DMS53 treated with DMSO at 0.1 percent for 48 hours (cell line): ENCODE data around the gene CHRNE.

Source experiments
- DNase-seq: peaks from one replicate; lab custom pipeline; 2025; ENCODE audit not compliant: unreplicated experiment; lab: John Stamatoyannopoulos, UW

The CHRNE gene

DNA sequence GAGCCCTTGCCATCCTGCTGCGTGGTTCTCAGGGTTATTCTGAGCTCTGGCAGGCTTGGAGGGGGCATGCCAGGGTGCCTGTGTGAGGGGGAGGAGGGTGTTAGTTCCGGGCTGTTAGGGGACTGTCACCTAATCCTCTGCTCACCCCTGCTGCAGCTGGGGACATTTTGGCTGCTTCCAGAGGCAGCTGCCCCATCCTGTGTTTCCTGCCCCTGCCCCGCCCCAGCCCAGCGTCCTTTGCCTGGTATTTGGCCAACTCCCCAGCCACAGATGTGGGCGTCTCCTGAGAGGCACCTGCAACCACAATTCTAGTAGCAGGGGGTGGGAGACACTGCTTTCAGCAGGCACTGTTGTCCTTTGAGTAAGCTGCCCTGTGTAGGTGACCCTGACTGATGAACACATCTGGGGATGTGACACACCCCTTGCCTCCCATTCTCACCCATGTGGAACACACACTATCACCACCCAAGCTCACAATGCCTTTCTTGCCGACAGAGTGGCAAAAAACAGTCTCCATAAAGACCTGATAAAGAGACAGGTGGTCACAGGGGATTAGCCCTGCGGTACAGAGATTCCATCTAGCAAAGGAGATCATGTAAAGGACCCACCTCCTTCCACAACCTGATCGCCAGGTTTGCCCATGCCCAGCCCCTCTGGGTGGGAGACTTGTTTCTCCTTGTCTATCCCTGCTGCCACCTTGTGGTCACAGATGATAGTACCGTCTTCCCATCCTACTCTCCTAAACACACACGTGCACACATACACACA, at the start of gene CHRNE:
CHRNE (minus strand) TSS at position 48 of the 768 bp plus-strand sequence; CDS start at position 13, 35 bp downstream.
- peak; percentile 50 for DNase-seq

DNA sequence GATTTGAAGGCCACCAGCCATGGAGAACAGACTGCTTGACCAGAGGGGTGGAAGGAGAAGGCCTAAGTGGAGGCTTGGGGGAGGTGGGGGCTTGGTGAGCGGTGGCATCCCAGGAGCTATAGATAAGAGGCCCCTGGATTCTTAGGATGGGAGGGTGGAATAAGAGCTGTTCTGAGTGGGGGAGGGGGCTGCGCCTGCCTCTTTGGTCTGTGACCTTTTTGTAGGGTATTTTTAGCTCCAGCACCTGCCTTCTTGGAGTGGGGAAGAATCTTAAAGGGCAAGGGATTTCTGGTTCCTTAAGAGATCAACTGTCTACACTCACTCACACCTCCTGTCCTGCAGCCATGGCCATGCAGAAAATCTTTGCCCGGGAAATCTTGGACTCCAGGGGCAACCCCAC, 48.6 kb upstream of the CHRNE start:
- DNase-seq: no peak

DNA sequence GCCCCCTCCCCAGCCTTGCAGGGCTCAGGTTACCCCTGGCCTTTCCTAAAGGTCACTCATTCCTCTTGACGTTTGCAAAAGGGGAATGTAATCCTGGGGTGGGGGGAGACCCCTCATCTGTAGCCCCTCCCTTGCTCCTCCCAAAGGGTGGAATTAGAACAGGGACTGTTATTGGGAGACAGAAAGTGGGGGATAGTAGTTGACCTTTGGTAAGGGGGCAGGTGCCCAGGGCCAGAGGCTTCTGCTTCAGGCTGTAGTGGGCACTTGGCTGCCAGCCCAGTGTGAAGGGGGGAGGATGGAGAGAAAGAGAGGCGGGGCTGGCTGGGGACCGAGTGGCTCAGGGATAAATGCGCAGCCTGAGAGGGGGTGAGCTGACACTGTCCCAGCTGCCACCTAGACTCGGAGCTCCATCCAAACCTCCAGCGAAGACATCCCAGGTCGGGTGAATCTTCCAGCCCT, 47.9 kb upstream of the CHRNE start, which contains the start of gene ENO3:
ENO3 (plus strand) TSS at position 374 of the 459 bp plus-strand sequence. CDS start 711 bp downstream, outside the sequence.
- no peak for DNase-seq

DNA sequence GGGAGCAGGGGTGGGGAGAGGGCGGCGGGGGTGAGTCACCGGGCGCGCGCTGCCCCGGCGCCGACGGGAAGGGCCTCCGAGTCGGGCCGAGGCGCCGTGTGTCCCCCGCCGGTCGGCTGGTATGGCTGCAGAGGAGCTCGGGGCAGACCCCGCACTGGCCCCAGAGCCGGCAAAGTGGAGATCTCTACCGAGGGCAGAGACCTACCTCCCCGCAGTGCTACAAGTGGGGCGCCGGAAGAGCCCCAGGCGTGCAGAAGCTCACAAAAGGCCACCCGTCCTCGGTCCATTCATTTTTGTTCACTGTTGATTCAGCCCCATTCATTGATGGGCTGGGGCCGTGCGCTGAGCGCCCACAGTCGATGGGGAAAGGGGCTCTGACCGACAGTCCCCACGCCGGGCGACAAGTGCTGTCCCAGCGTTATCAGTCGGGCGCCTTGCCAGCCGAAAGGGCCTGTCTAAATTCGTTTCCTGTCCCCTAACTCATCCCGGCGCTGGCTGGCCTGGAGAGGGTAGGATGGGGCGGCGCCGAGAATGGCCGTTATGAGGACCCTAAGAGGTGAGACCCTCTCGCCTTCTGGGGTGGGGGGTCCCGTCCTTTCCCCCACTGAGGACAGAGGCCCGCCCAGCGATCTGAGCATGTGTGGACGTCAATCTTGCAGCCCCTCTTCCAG, 47.3 kb upstream of the CHRNE start:
- peak; percentile 45 for DNase-seq

DNA sequence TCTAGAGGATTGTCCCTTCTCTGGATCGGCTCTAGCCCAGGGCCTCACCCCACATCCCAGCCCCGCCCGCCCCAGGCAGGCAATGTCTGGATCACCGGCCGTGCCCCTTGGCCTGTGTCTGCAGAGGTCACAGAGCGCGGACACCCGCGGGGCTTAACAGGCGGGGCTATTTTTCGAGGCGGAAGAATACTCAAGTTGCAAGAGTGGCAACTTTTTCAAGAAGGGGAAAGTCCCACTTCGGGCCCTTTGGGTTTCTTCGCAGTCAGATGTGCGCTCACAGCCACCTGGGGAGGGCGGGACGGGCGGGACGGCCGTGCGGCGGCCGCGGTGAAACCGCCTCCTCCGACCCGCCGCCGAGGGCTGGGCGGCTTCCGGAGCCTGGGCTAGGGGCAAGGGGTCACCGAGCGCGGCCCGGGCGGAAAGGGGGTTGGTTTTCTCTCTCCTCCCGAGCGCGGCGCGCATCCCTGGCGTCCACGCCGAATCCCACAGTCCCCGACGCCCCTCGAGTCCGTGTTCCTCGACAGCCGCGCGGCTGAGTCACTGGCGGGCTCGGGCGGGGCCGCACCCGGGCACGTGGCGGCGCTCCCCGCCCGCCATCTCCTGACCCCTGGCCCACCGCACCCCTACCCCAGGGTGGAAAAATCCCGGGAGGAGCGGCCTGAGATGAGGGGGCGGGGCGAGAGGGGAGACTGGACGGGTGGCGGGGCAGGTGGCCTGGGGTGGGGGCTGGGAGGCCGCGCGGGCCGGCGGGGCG, 46.6 kb upstream of the CHRNE start:
- peak; percentile 45 for DNase-seq

DNA sequence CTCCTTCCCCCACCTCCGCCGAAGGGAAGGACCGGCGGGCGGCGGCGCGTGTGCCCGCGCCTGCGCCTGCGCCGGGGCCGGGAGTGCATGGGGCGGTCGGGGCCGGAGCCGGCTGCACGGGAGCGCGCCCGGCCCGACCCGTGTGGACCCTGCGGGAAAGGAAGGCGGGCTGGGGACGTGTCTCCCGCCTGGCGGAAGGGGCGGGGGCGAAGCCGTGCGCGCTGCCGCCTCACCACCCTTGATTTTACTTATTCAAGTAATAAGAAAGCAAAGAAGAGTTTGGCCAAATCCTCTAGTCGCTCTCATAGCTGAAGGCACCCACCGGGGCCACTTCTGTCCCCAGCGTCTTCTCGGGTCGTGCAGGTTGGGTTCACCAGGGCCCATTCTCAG, 46.0 kb upstream of the CHRNE start:
- DNase-seq: peak; percentile 79

DNA sequence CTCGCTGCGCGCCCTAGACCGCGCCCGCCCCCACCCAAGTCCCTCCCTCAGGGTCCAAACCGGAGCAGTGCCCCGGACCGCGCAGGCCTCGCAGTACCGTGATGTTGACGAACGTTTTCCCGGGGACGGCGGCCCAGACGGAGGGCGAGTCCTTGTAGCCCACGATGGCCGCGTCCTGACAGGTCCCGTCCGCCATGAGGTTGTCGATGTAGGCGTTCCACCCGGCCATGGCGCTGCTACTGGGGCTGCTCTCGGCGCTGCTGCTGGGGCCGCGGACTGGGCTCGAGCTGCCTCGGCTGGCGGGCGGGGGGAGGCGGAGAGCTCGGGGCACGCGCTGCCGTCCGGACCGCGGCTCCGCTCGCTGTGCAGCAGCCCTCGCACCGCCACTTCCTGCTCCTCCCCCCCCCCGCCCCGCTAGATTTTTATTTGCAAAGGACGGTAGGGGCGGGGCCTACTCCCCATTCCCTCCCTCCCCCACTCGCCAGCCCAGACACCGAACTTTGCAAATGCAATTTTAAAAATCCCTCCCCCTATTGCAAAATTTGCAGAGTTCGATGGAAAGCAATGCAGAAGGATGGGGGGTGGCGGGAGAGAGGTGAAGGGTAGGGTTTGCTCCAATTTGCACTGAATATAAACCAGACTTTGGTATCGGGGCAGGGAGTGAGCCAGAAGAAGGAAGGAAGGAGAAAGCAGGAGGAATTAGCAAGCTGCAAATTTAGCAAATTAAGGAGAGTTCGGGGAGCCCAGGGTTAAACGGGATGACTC, 45.5 kb upstream of the CHRNE start, which contains the start of gene PFN1:
PFN1 (minus strand) TSS at position 365 of the 765 bp plus-strand sequence; CDS start at position 229, 136 bp downstream.
- peak; percentile 70 for DNase-seq

DNA sequence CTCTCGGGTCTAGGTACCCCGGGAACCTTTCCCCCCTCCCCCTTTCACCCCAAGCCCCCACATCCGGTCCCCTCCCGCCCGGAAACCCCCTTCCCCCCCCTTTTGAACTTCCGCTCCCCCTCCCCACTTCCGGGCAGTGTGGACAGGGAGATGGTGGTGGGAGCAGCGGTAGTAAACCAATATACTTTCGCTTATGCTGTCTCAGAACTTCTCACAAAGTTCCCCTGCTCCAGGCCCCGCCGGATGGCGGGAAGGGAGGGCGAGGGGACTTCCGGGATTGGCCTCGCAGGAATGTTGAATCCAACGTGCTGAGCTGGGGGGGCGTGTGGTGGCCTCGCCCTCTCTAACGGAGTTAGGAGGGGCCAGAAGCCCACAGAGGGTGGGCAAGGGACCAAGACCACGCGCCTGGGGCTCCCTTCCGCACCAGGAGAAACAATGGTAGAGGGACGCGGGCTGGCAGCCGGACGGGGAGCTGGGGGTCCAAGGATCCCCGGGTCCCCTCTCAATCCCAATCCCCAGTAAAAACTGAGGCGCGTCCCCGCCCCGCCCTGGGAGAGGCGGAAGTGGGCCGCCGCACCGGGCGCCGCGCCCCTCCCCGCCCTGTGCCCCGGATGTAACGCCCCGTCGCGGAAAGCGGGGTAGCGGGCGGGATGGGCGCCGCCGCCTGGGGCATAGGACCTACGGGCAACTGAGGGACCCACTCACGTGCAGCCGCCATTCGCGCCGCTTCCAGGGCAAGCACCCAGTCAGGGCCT, 44.7 kb upstream of the CHRNE start:
- no peak for DNase-seq

DNA sequence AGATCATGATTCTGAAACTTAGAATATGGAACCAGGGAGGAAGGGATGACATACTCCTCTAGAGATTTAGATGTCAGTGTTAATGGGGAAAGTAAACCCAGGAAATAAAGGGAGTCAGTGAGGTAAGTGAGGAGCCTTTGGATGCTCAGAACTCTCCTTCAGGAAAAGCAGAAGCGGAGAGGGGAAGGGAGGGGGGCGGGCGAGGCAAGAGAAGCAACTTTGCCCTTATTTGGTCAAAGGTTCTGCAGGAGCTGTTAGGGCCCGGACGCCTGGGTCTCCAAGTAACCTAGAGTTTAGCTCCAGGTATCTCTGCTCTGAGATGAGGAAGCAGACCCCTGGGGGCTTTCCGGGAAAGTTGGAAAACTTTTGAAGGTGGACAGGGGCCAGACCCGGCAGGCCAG, 44.1 kb upstream of the CHRNE start:
- no peak for DNase-seq

DNA sequence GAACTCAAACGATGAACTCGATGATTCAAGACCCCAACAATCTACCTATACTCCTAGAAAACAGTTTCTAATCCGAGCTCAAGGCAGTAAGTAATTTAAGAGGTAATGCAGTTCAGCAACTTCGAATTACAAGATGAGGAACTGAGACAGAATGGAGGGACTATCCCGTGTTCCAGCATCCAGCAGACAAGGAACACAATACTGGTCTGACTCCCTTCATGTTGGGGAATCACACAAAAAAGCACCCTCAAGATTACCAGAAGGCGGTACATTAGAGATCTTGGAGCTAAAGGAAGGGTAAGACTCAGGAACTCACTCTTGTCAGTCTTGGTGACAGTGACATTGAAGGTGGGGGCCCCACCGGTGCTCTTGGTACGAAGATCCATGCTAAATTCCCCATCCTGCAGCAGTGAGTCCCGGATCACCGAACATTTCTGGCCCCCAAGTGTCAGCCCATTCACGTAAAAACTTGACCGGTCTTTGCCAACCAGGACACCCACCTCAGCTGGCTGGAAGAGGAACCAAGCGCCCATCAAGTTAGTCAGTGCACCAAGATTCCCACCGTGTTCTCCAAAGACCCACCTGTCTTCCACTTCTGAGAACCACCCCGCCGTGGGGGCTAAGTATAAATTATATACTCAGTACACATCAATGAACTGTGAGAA, 43.5 kb upstream of the CHRNE start:
- DNase-seq: no peak

DNA sequence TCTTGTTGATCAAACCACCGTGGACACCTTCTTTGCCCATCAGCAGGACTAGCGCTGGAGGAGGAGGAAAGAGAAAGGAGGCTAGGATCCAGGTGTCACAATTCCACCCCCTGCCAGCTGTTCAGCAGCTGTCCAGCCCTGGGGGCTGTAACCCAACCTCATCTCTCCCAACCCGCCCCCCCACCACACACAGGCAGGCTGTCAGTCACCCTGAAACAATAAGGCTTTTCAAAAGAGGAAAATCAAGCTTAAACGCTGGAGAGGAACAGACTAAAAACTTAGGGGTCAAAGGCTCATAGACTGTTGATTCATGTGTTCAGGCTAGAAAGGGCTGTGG, 43.0 kb upstream of the CHRNE start:
- no peak for DNase-seq

DNA sequence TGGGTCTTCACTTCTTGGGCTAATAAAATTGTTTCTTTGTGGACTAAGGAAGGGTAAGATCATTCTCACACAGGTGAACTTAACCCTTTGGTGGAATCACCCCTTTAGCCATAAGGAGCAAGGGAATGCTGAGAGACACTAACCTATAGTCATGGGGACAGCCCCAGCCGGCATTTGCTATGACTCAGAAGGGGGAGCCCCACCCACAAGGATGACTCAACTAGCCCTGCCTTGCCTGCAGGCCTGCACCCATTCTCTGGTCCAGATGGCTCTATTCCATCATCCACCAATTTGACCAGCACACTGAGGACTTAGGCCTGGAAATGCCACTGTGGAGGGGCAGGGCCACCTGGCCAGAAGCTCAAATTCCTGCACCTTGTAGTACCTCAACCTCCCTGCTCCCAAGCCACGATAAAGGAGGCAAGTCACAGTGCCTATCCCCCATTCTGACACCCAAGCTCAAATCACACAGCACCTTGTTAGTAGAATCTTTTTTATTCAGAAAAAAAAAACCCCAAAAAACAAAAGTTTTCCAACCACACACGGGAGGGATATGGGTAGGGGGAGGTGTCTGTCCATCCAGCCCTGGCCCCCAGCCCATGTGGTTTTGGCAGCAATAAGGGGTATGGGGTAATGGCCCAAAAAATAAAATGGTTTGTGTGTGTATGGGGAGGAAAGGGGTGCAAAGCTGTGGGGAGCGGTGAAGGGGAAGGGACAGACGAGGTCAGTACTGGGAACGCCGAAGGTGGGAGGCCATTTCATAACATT, 42.5 kb upstream of the CHRNE start:
- DNase-seq: peak; percentile 69

DNA sequence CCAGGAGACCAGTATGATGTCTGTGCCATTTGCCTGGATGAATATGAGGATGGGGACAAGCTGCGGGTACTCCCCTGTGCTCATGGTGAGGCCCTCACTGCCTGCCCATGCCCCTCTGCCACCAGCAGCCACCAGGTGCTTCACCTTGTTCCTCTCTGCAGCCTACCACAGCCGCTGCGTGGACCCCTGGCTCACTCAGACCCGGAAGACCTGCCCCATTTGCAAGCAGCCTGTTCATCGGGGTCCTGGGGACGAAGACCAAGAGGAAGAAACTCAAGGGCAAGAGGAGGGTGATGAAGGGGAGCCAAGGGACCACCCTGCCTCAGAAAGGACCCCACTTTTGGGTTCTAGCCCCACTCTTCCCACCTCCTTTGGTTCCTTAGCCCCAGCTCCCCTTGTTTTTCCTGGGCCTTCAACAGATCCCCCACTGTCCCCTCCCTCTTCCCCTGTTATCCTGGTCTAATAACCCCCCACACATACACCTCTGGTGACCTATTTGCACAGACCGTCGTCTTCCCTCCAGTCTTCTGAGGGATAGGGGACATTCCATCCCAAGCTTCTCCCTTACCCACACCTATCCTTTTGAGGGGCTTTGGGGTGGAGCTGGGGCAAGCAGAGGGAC, 41.8 kb upstream of the CHRNE start:
- no peak for DNase-seq

DNA sequence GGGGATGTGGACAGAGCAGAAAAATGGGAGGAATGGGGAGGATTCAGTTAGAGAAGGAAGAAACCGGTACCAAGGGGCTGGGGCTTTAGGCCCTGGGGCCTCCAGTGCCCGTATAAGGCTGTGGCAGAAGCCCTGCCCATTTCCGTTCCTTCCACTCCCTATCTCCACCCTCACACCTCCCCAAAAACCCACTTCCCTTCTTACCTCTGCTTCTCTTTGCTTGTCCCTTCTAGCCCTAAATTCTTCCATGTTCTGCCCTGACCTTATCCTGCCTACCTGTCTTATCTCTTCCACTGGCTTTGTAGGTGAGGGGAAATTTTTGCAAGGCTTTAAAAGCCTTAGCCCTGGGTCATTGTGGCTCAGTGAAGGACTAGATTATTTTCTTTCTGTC, 41.3 kb upstream of the CHRNE start:
- no peak for DNase-seq

DNA sequence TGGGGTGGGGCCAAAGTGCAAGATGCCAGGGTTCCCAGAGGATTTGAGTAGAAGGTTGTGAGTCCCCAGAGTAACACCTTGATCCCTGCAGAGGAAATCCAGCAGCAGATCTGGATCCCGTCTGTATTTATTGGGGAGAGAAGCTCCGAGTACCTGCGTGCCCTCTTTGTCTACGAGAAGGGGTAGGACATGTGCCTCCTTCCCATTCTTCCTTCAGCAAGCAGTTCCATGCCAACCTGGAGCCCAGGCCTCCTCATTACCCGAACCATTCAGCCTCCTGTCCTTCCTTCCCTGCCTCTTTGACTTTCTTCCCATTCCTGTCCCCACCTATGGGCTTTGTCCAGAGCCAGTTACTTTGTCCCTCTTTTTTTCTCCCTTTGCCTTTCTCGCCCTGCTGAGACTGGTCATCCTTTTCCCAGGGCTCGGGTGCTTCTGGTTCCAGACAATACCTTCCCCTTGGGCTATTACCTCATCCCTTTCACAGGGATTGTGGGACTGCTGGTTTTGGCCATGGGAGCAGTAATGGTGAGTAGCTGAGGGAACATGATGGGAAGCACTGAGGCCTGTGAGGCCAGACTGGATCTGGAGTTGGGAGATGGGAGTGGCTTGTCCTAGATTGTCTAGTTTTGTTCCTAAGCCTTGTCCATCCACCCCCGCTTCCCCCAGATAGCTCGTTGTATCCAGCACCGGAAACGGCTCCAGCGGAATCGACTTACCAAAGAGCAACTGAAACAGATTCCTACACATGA, 40.0 kb upstream of the CHRNE start:
- no peak for DNase-seq

DNA sequence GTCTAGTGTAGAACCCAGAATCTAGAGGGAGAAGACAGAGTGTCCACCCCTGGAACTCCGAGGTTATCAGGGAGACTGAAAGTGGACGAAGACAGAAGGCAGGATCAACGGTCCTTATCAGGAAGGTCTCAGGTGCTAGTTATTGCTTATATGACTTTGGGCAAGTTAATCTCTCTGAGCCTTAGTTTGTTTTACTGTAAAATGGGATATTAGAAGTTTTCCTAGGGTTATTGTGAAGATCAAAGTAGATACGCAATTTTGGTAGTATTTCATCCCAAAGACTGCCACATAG, 38.4 kb upstream of the CHRNE start:
- no peak for DNase-seq

DNA sequence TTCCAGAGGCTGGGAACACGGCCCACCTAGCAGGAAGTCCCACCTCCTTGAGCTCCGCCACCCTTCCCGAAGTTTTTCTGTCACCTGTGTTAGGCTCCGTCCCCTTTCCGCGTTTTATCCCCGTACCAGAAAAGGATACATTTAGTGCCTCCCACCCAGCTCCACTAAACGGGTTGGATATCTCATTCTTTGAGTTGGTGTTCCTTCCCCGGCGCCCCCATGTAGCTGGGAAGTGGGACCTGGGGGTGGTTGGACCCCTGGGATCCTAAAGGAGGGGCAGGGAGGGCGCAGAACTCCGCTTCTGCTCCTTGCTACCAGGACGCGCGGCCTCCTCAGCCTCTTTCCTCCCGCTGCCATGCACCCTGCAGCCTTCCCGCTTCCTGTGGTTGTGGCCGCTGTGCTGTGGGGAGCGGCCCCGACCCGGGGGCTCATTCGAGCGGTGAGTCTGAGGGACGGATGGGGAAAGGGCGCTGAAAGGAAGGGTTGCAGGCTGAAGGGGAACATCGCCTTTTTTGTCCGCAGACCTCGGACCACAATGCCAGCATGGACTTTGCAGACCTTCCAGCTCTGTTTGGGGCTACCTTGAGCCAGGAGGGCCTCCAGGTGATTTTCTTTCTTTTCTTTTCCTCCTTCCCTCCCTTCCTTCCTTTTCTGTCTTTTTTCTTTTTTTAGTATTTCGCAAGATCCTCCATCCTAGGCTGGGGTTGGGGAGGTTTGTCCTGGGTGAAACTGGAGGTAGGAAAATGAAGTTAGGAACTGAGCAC, 37.8 kb upstream of the CHRNE start:
- no peak for DNase-seq
